ENCODE measurements around the gene CAVIN3.

GRCh38 chr11:6356503-6357055 lies 36.3 kb upstream of the CAVIN3 start:
- no peak for TF ChIP-seq CTCF (IDR thresholded peaks at IDR 0.05; ENCODE audit: extremely low read depth in 1 of 2, insufficient read depth in 1 of 2, low read depth in 1 of 2, low read length in 2 of 2)
- no peak for TF ChIP-seq POLR2A (IDR thresholded peaks at IDR 0.05; ENCODE audit: low read depth, low read length)
- TF ChIP-seq, protein P1, sequence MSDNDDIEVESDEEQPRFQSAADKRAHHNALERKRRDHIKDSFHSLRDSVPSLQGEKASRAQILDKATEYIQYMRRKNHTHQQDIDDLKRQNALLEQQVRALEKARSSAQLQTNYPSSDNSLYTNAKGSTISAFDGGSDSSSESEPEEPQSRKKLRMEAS (IDR thresholded peaks at IDR 0.05; ENCODE audit: insufficient read depth, insufficient read length), result no peak
- no peak for TF ChIP-seq POLR2AphosphoS5 (IDR thresholded peaks at IDR 0.05; ENCODE audit: insufficient read depth, low read depth, low read length)
